IMR-90 (cell line): ENCODE results near the gene COX4I1. TPM values are rescaled to one million over a fixed set of nuclear protein-coding genes. Genes with fewer than 3 reads are reported as not detected.

Source experiments
- ATAC-seq: fragments of 200-7000 bp; cut with Tn5 transposase; 2 replicates; pipeline ENCODE4 v1.9.1; 2020; ENCODE audit warnings: low read depth, mild to moderate bottlenecking, moderate library complexity
- BruUV-seq: library from RNA; stranded (reverse); fragments of 400-500 nt; replicated peaks from 2 replicates; lab custom pipeline; 2021; lab: Mats Ljungman, UMichigan
- CTCF ChIA-PET: fragments of 300-600 bp; formaldehyde crosslinking; extraction: SDS; loops from one replicate; lab custom pipeline; 2021; ENCODE audit warnings: antibody characterized with exemption; lab: Yijun Ruan, JAX
- POLR2A ChIA-PET: fragments of 300-600 bp; sonication (Branson Sonifier 250); formaldehyde crosslinking; loops from one replicate; lab custom pipeline; 2022; ENCODE audit warnings: antibody characterized with exemption; ENCODE audit not compliant: unreplicated experiment; lab: Charles Lee
- DNase-seq: peaks from one replicate; pipeline ENCODE4 v3.0.0; 2013
- H2AFZ ChIP-seq: replicated peaks from 2 replicates; pipeline ENCODE3; 2013; ENCODE audit warnings: low read length, mild to moderate bottlenecking; ENCODE audit not compliant: poor library complexity
- H2AK5ac ChIP-seq: 2 replicates; pipeline ENCODE4 v1.6.1; 2013; ENCODE audit warnings: low read depth, low read length, inconsistent platforms
- H2AK9ac ChIP-seq: replicated peaks from 2 replicates; pipeline ENCODE3; 2013; ENCODE audit warnings: mild to moderate bottlenecking, low read depth, low read length, moderate library complexity; ENCODE audit not compliant: poor library complexity
- H2BK120ac ChIP-seq: 2 replicates; pipeline ENCODE4 v1.6.1; 2013; ENCODE audit warnings: low read depth, low read length, inconsistent platforms
- H2BK15ac ChIP-seq: 3 replicates; pipeline ENCODE4 v1.6.1; 2013; ENCODE audit warnings: low read depth, low read length, inconsistent platforms
- H2BK20ac ChIP-seq: 2 replicates; pipeline ENCODE4 v1.6.1; 2013; ENCODE audit warnings: low read depth, mild to moderate bottlenecking, inconsistent platforms, low read length, moderate library complexity
- H2BK5ac ChIP-seq: 2 replicates; pipeline ENCODE4 v1.6.1; 2013; ENCODE audit warnings: mild to moderate bottlenecking, low read depth, low read length, inconsistent platforms; ENCODE audit not compliant: poor library complexity, severe bottlenecking
- H3K14ac ChIP-seq: replicated peaks from 2 replicates; pipeline ENCODE4 v1.6.1; 2013; ENCODE audit warnings: low read depth, low read length, inconsistent platforms
- H3K18ac ChIP-seq: 2 replicates; pipeline ENCODE4 v1.6.1; 2013; ENCODE audit warnings: low read depth, low read length, control low read depth
- H3K23ac ChIP-seq: 2 replicates; pipeline ENCODE4 v1.6.1; 2013; ENCODE audit warnings: low read depth, low read length, inconsistent platforms
- H3K27ac ChIP-seq: 2 replicates; pipeline ENCODE4 v1.5.1; 2013; ENCODE audit warnings: mild to moderate bottlenecking, control low read depth, low read length; ENCODE audit not compliant: insufficient read depth
- H3K27me3 ChIP-seq: 2 replicates; pipeline ENCODE4 v1.6.1; 2013; ENCODE audit warnings: low read length; ENCODE audit not compliant: control insufficient read depth, insufficient read depth
- H3K36me3 ChIP-seq: 2 replicates; pipeline ENCODE4 v1.6.1; 2013; ENCODE audit warnings: low read length, mixed read lengths; ENCODE audit not compliant: control insufficient read depth, insufficient read depth
- H3K4ac ChIP-seq: 2 replicates; pipeline ENCODE4 v1.6.1; 2013; ENCODE audit warnings: low read depth, low read length, inconsistent platforms
- H3K4me1 ChIP-seq: 2 replicates; pipeline ENCODE4 v1.6.1; 2013; ENCODE audit warnings: low read length, mixed read lengths; ENCODE audit not compliant: control insufficient read depth, insufficient read depth
- H3K4me2 ChIP-seq: 2 replicates; pipeline ENCODE4 v1.6.1; 2013; ENCODE audit warnings: low read depth, mild to moderate bottlenecking, control low read depth, low read length, moderate library complexity
- H3K4me3 ChIP-seq: 2 replicates; pipeline ENCODE4 v1.5.1; 2013; ENCODE audit warnings: low read depth, mild to moderate bottlenecking, control low read depth, low read length, moderate library complexity; ENCODE audit not compliant: insufficient read depth
- H3K56ac ChIP-seq: 2 replicates; pipeline ENCODE4 v1.6.1; 2013; ENCODE audit warnings: low read length, inconsistent platforms; ENCODE audit not compliant: insufficient read depth; ENCODE audit errors: extremely low read depth
- H3K79me1 ChIP-seq, 2 experiments: 2 replicates each; pipeline ENCODE4 v1.6.1; 2013; ENCODE audit warnings: low read length in 2 of 2, inconsistent platforms in 1 of 2, low read depth in 1 of 2
- H3K9ac ChIP-seq: 2 replicates; pipeline ENCODE4 v1.6.1; 2013; ENCODE audit warnings: low read depth, low read length, control low read depth
- H3K9me1 ChIP-seq: 2 replicates; pipeline ENCODE4 v1.6.1; 2013; ENCODE audit warnings: low read length, inconsistent platforms; ENCODE audit not compliant: insufficient read depth
- H3K9me3 ChIP-seq: 2 replicates; pipeline ENCODE4 v1.6.1; 2013; ENCODE audit warnings: low read length; ENCODE audit not compliant: control insufficient read depth, insufficient read depth
- H4K20me1 ChIP-seq: 2 replicates; pipeline ENCODE4 v1.6.1; 2013; ENCODE audit warnings: low read length, inconsistent platforms; ENCODE audit not compliant: insufficient read depth
- H4K5ac ChIP-seq: 2 replicates; pipeline ENCODE4 v1.6.1; 2013; ENCODE audit warnings: mild to moderate bottlenecking, low read depth, low read length, control low read depth
- H4K8ac ChIP-seq, 2 experiments: 2 replicates each; pipeline ENCODE4 v1.6.1; 2013; ENCODE audit warnings: low read depth in 2 of 2, low read length in 2 of 2, control low read depth in 1 of 2, inconsistent platforms in 1 of 2
- H4K91ac ChIP-seq: 2 replicates; pipeline ENCODE4 v1.6.1; 2013; ENCODE audit warnings: low read depth, low read length, inconsistent platforms; ENCODE audit not compliant: insufficient read depth
- BHLHE40 ChIP-seq: fragments of 150-350 bp; IDR thresholded peaks from 2 replicates; pipeline ENCODE4 v1.6.1; 2016; ENCODE audit warnings: mild to moderate bottlenecking, low read depth, low read length
- CHD1 ChIP-seq: IDR thresholded peaks from 2 replicates; pipeline ENCODE4 v1.6.1; 2012; ENCODE audit warnings: low read depth, low read length, improper control_type of control experiment
- FOS ChIP-seq: fragments of 150-350 bp; IDR thresholded peaks from 2 replicates; pipeline ENCODE4 v1.6.1; 2016; ENCODE audit warnings: low read depth, low read length
- MAFK ChIP-seq: IDR thresholded peaks from 2 replicates; pipeline ENCODE4 v1.6.1; 2012; ENCODE audit warnings: low read depth, low read length, improper control_type of control experiment
- MAZ ChIP-seq: IDR thresholded peaks from 2 replicates; pipeline ENCODE4 v1.6.1; 2012; ENCODE audit warnings: low read depth, mild to moderate bottlenecking, low read length, improper control_type of control experiment, moderate library complexity, borderline replicate concordance
- NFE2L2 ChIP-seq: fragments of 150-350 bp; IDR thresholded peaks from 2 replicates; pipeline ENCODE4 v1.6.1; 2016; ENCODE audit warnings: low read depth, mild to moderate bottlenecking, low read length
- POLR2A ChIP-seq: IDR thresholded peaks from 2 replicates; pipeline ENCODE4 v1.6.1; 2012; ENCODE audit warnings: mild to moderate bottlenecking, low read depth, low read length
- RAD21 ChIP-seq: IDR thresholded peaks from 2 replicates; pipeline ENCODE4 v1.6.1; 2012; ENCODE audit warnings: low read length, improper control_type of control experiment
- RCOR1 ChIP-seq: IDR thresholded peaks from 2 replicates; pipeline ENCODE4 v1.6.1; 2012; ENCODE audit warnings: mild to moderate bottlenecking, low read length, improper control_type of control experiment; ENCODE audit not compliant: insufficient replicate concordance
- RFX5 ChIP-seq: IDR thresholded peaks from 2 replicates; pipeline ENCODE4 v1.8.0; 2012; ENCODE audit warnings: low read depth, mild to moderate bottlenecking, low read length, moderate library complexity
- SMC3 ChIP-seq: fragments of 150-350 bp; IDR thresholded peaks from 2 replicates; pipeline ENCODE4 v1.6.1; 2016; ENCODE audit warnings: low read depth, mild to moderate bottlenecking, antibody characterized with exemption, low read length, moderate library complexity
- WGBS, 2 experiments: methylation state at CpG; one replicate each; pipeline versions ENCODE4 v1.1.5 to v1.1.7; 2013; ENCODE audit warnings: missing lambda C conversion rate in 2 of 2; ENCODE audit not compliant: insufficient read length in 1 of 2; ENCODE audit errors: extremely low coverage in 2 of 2; 5-methylcytosine and 5-hydroxymethylcytosine counted together
- dilution Hi-C: fragments of 300-500 bp; cut with HindIII; formaldehyde crosslinking; loops from one replicate; pipeline ENCODE4 v1.14.3; 2018; ENCODE audit warnings: low sequenced_read_pairs; ENCODE audit not compliant: unreplicated experiment
- in situ Hi-C: fragments of 300-500 bp; cut with MboI; formaldehyde crosslinking; loops from 3 replicates; pipeline ENCODE4 v1.14.3; 2019; ENCODE audit warnings: low sequenced_read_pairs, inconsistent platforms, mixed read lengths
- intact Hi-C: fragments of 100-400 bp; cut with micrococcal nuclease; formaldehyde crosslinking; loops from 2 replicates; pipeline ENCODE4 v1.10.0; 2022
- polyA plus RNA-seq, 3 experiments: library from polyadenylated mRNA; depleted of rRNA; stranded (reverse); fragments of >200 nt; gene quantifications; 2 replicates each; pipeline ENCODE4 v1.2.3, GENCODE V29; 2012; ENCODE audit warnings: low replicate concordance in 1 of 3
- total RNA-seq: library from RNA; depleted of rRNA; stranded (reverse); fragments of >200 nt; gene quantifications from 2 replicates; pipeline ENCODE4 v1.2.3, GENCODE V29; 2012
- TF ChIP-seq, protein P1 (sequence below): conservative IDR thresholded peaks from 2 replicates; pipeline ENCODE4 v1.5.1; 2012; ENCODE audit warnings: mild to moderate bottlenecking, low read depth, low read length, improper control_type of control experiment

Gene COX4I1
- total and polyA plus RNA-seq, 2 of the 4 experiments (the other 2 are of a cell fraction), result 397 to 700 TPM

DNA sequence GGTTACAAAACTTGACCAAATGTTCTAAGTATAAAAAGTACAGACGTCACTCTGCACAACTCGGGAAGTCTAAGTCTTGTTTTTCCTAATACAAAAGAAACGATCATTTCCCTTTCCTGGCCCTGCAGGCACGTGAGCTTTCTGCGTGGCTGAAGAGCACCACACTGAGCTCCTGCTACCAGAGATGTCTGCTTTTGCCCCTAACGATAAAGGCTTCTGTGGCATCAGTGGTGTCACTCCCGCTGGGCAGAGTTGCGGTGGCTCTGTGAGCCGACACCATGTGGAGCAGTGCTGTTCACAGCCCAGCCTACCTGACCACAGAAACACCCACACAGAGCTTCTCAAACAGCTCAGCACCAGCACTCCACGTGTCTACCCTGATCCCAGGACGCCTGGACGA is 20.6 kb upstream of the COX4I1 start:
- Histone ChIP-seq H3K9me3 (no peaks in the 10 kb centered on the region), H4K8ac (no peak overlapping the region), H3K18ac (no peak overlapping the region), H3K4ac (no peak overlapping the region), H3K23ac (no peak overlapping the region), H3K9ac (no peak overlapping the region), H3K27me3 (no peaks in the 10 kb centered on the region), H2BK5ac (no peak overlapping the region), H3K4me1 (peaks cover 8% of the 10 kb centered on the region), H3K56ac (no peak overlapping the region), H2BK120ac (no peak overlapping the region), H3K9me1 (no peaks in the 10 kb centered on the region), H4K5ac (no peak overlapping the region), H2AK5ac (no peak overlapping the region), H2AK9ac (no peak overlapping the region), H3K36me3 (peaks cover 36% of the 10 kb centered on the region), H2BK20ac (no peak overlapping the region), H3K14ac (no peak overlapping the region), H4K20me1 (peaks cover 42% of the 10 kb centered on the region), H3K79me1 (peaks cover 25 to 45% of the 10 kb centered on the region in 2 experiments), H3K4me2 (no peak overlapping the region), H2AFZ (no peak overlapping the region), H2BK15ac (no peak overlapping the region), H4K91ac (no peak overlapping the region), H3K4me3 (no peak overlapping the region), H3K27ac (no peak overlapping the region)
- dilution Hi-C loops (no loop called here), intact Hi-C loops (no loop called here), in situ Hi-C loops (no loop called here)
- ChIA-PET POLR2A (no interaction called here), CTCF (no interaction called here)
- ATAC-seq (no peak), DNase-seq (no peak)
- TF ChIP-seq SMC3 (no peak), POLR2A (no peak), BHLHE40 (no peak), FOS (no peak), RCOR1 (no peak), MAFK (no peak), RFX5 (no peak), RAD21 (no peak), NFE2L2 (no peak), MAZ (no peak), CHD1 (no peak)
- TF ChIP-seq, protein P1, sequence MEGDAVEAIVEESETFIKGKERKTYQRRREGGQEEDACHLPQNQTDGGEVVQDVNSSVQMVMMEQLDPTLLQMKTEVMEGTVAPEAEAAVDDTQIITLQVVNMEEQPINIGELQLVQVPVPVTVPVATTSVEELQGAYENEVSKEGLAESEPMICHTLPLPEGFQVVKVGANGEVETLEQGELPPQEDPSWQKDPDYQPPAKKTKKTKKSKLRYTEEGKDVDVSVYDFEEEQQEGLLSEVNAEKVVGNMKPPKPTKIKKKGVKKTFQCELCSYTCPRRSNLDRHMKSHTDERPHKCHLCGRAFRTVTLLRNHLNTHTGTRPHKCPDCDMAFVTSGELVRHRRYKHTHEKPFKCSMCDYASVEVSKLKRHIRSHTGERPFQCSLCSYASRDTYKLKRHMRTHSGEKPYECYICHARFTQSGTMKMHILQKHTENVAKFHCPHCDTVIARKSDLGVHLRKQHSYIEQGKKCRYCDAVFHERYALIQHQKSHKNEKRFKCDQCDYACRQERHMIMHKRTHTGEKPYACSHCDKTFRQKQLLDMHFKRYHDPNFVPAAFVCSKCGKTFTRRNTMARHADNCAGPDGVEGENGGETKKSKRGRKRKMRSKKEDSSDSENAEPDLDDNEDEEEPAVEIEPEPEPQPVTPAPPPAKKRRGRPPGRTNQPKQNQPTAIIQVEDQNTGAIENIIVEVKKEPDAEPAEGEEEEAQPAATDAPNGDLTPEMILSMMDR, result no peak
- no TSS peak for BruUV-seq
- WGBS, 2 experiments, result 94% methylated on average over 8 of the region's 12 CpGs; no CpG with 5 or more reads in 1 of the 2 experiments
